ENCODE results near the gene CARD14.
"Not testable (repeated sequence)": the region's sequence is repeated elsewhere in the genome, so short reads cannot be mapped to it uniquely, and the experiment has no call there.

The CARD14 gene

GRCh38 chr17:80196652-80197051, 26.8 kb downstream of the CARD14 start:
- no peak overlapping the region for H3K4me3 Mint-ChIP-seq
- H3K4me1 Mint-ChIP-seq (ENCODE audit: low read depth in 2 of 2): peaks cover 0 to 2% of the 10 kb centered on the region in 2 donors
- ATAC-seq (replicated peaks) (no peak), DNase-seq (no peak)
- peak overlapping the region in 1 of 2 donors; percentile 70 for H3K27ac Mint-ChIP-seq
- peaks cover 7 to 19% of the 10 kb centered on the region in 2 donors for H3K27me3 Mint-ChIP-seq
- no peaks in the 10 kb centered on the region for H3K9me3 Mint-ChIP-seq
- H3K36me3 Mint-ChIP-seq (ENCODE audit: insufficient read depth): peaks cover 6% of the 10 kb centered on the region

- DNase-seq (no peak), ATAC-seq (replicated peaks) (no peak)
- Mint-ChIP-seq H3K9me3 (no peaks in the 10 kb centered on the region), H3K27ac (peak overlapping the region in 1 of 2 donors; percentile 28), H3K36me3 (ENCODE audit: insufficient read depth) (peaks cover 6% of the 10 kb centered on the region), H3K4me3 (no peak overlapping the region), H3K4me1 (ENCODE audit: low read depth in 2 of 2) (peaks cover 0 to 2% of the 10 kb centered on the region in 2 donors), H3K27me3 (peaks cover 7 to 11% of the 10 kb centered on the region in 2 donors)
Observed at GRCh38 chr17:80198144-80198661, 28.4 kb downstream of the CARD14 start.

GRCh38 chr17:80199295-80199694, 29.5 kb downstream of the CARD14 start:
- not testable (repeated sequence) for H3K27me3 Mint-ChIP-seq; H3K36me3 Mint-ChIP-seq (ENCODE audit: insufficient read depth); H3K4me3 Mint-ChIP-seq; ATAC-seq (replicated peaks); DNase-seq; H3K27ac Mint-ChIP-seq; H3K4me1 Mint-ChIP-seq (ENCODE audit: low read depth in 2 of 2); H3K9me3 Mint-ChIP-seq

GRCh38 chr17:80201446-80201845, 31.6 kb downstream of the CARD14 start:
- Mint-ChIP-seq H3K4me3 (no peak overlapping the region), H3K4me1 (ENCODE audit: low read depth in 2 of 2) (no peaks in the 10 kb centered on the region), H3K27me3 (no peaks in the 10 kb centered on the region), H3K27ac (peak overlapping the region in 1 of 2 donors; percentile 26), H3K9me3 (no peaks in the 10 kb centered on the region), H3K36me3 (ENCODE audit: insufficient read depth) (peaks cover 4% of the 10 kb centered on the region)
- DNase-seq (no peak), ATAC-seq (replicated peaks) (no peak)

- no peaks in the 10 kb centered on the region for H3K9me3 Mint-ChIP-seq
- DNase-seq (no peak), ATAC-seq (replicated peaks) (no peak)
- H3K4me3 Mint-ChIP-seq: no peak overlapping the region
- H3K27ac Mint-ChIP-seq: peak overlapping the region in 1 of 2 donors; percentile 49
- H3K27me3 Mint-ChIP-seq: no peaks in the 10 kb centered on the region
- H3K4me1 Mint-ChIP-seq (ENCODE audit: low read depth in 2 of 2): peaks cover 0 to 2% of the 10 kb centered on the region in 2 donors
- H3K36me3 Mint-ChIP-seq (ENCODE audit: insufficient read depth): peaks cover 7% of the 10 kb centered on the region
Observed at GRCh38 chr17:80202197-80202596, 32.4 kb downstream of the CARD14 start.

GRCh38 chr17:80203471-80203963, 33.7 kb downstream of the CARD14 start:
- no peaks in the 10 kb centered on the region for H3K27me3 Mint-ChIP-seq
- no peaks in the 10 kb centered on the region for H3K9me3 Mint-ChIP-seq
- H3K27ac Mint-ChIP-seq: no peak overlapping the region
- DNase-seq: no peak
- H3K4me1 Mint-ChIP-seq (ENCODE audit: low read depth in 2 of 2): peaks cover 0 to 2% of the 10 kb centered on the region in 2 donors
- no peak for ATAC-seq (replicated peaks)
- no peak overlapping the region for H3K4me3 Mint-ChIP-seq
- H3K36me3 Mint-ChIP-seq (ENCODE audit: insufficient read depth): peaks cover 3% of the 10 kb centered on the region

GRCh38 chr17:80204626-80205468, 35.0 kb downstream of the CARD14 start:
- Mint-ChIP-seq H3K4me3 (no peak overlapping the region), H3K27ac (peak overlapping the region in 1 of 2 donors; percentile 78), H3K27me3 (no peaks in the 10 kb centered on the region), H3K9me3 (no peaks in the 10 kb centered on the region), H3K4me1 (ENCODE audit: low read depth in 2 of 2) (peaks cover 0 to 2% of the 10 kb centered on the region in 2 donors), H3K36me3 (ENCODE audit: insufficient read depth) (peaks cover 13% of the 10 kb centered on the region)
- DNase-seq (no peak), ATAC-seq (replicated peaks) (no peak)

- ATAC-seq (replicated peaks): no peak
Observed at GRCh38 chr17:80205811-80206210, 36.0 kb downstream of the CARD14 start.

GRCh38 chr17:80208050-80208449, 38.2 kb downstream of the CARD14 start:
- Mint-ChIP-seq H3K4me3 (no peak overlapping the region), H3K4me1 (ENCODE audit: low read depth in 2 of 2) (peaks cover 0 to 2% of the 10 kb centered on the region in 2 donors), H3K9me3 (no peaks in the 10 kb centered on the region), H3K27me3 (no peaks in the 10 kb centered on the region), H3K36me3 (ENCODE audit: insufficient read depth) (peaks cover 24% of the 10 kb centered on the region), H3K27ac (no peak overlapping the region)
- ATAC-seq (replicated peaks) (no peak), DNase-seq (no peak)

More at GRCh38 chr17:80205811-80206210, 36.0 kb downstream of the CARD14 start:
- no peaks in the 10 kb centered on the region for H3K27me3 Mint-ChIP-seq
- no peak overlapping the region for H3K27ac Mint-ChIP-seq
- no peak for DNase-seq
- H3K4me3 Mint-ChIP-seq: no peak overlapping the region
- H3K36me3 Mint-ChIP-seq (ENCODE audit: insufficient read depth): peaks cover 19% of the 10 kb centered on the region
- H3K4me1 Mint-ChIP-seq (ENCODE audit: low read depth in 2 of 2): peaks cover 0 to 2% of the 10 kb centered on the region in 2 donors
- no peaks in the 10 kb centered on the region for H3K9me3 Mint-ChIP-seq

GRCh38 chr17:80209765-80210164, 39.9 kb downstream of the CARD14 start:
- Mint-ChIP-seq H3K4me1 (ENCODE audit: low read depth in 2 of 2) (peaks cover 0 to 2% of the 10 kb centered on the region in 2 donors), H3K9me3 (no peaks in the 10 kb centered on the region), H3K27ac (no peak overlapping the region), H3K36me3 (ENCODE audit: insufficient read depth) (peaks cover 30% of the 10 kb centered on the region), H3K4me3 (no peak overlapping the region), H3K27me3 (no peaks in the 10 kb centered on the region)
- no peak for ATAC-seq (replicated peaks)
- no peak for DNase-seq

GRCh38 chr17:80210348-80211108, 40.7 kb downstream of the CARD14 start:
- peaks cover 30% of the 10 kb centered on the region for H3K36me3 Mint-ChIP-seq (ENCODE audit: insufficient read depth)

GRCh38 chr17:80212109-80212508, 42.3 kb downstream of the CARD14 start:
- Mint-ChIP-seq H3K4me3 (no peak overlapping the region), H3K9me3 (no peaks in the 10 kb centered on the region)

More at GRCh38 chr17:80210348-80211108, 40.7 kb downstream of the CARD14 start:
- Mint-ChIP-seq H3K4me1 (ENCODE audit: low read depth in 2 of 2) (peaks cover 0 to 2% of the 10 kb centered on the region in 2 donors), H3K9me3 (no peaks in the 10 kb centered on the region), H3K4me3 (no peak overlapping the region), H3K27ac (no peak overlapping the region), H3K27me3 (no peaks in the 10 kb centered on the region)
- no peak for ATAC-seq (replicated peaks)
- no peak for DNase-seq

GRCh38 chr17:80212511-80212910, 42.7 kb downstream of the CARD14 start:
- H3K36me3 Mint-ChIP-seq (ENCODE audit: insufficient read depth): peaks cover 38% of the 10 kb centered on the region
- H3K4me3 Mint-ChIP-seq: no peak overlapping the region
- H3K27ac Mint-ChIP-seq: no peak overlapping the region
- no peaks in the 10 kb centered on the region for H3K9me3 Mint-ChIP-seq
- ATAC-seq (replicated peaks) (no peak), DNase-seq (no peak)
- H3K27me3 Mint-ChIP-seq: no peaks in the 10 kb centered on the region
- peaks cover 3 to 6% of the 10 kb centered on the region in 2 donors for H3K4me1 Mint-ChIP-seq (ENCODE audit: low read depth in 2 of 2)

More at GRCh38 chr17:80212109-80212508, 42.3 kb downstream of the CARD14 start:
- no peak for ATAC-seq (replicated peaks)
- H3K36me3 Mint-ChIP-seq (ENCODE audit: insufficient read depth): peaks cover 37% of the 10 kb centered on the region
- no peak overlapping the region for H3K27ac Mint-ChIP-seq
- H3K4me1 Mint-ChIP-seq (ENCODE audit: low read depth in 2 of 2): peaks cover 0 to 3% of the 10 kb centered on the region in 2 donors
- H3K27me3 Mint-ChIP-seq: no peaks in the 10 kb centered on the region
- DNase-seq: no peak

All from effector memory CD8-positive, alpha-beta T cell (primary cell).